ENCODE results near the gene ARL5C.

The ARL5C gene

DNA sequence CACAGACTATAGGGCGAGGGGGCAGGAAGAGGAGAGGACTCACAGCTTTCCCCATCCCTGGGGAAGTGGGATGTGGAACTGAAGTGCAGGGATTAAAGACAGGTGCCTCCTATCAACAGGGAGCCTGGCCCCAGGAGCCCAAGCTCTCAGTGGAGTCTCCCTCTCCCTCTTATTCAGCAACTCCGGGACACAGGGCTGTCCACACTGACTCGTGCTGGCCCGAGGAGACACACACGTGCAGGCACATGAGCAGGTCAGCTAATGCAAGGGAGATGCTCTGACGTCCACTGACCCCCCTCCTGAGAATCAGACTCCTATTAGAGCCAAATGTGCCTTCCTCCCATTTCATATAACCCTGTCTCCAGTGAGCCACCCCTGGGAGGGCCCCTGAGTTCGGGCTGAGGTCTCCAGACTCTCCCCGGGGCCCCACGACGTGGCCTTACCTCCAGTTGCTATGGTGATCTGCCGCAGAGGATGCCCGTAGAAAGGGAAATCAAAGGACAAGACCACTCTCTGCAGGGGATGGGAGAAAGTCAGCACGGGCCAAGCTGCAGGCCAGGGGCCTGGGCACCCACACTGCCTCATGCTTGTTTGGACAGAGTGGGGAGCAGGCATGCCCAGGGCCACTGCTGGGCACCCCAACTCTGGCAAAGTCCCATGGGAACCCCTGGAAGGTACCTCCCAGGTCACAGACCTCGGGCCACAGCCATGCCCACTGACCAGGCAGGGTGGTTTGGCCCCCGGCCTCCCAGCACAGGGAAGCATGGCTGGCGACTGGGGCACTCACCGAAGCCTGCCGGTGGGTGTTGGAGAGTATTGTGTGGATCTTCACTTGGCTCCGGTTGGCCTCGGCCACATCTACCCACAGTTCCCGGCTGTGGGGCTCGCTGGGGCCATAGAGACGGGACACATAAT is 57.2 kb downstream of the ARL5C start:
- no peak for DNase-seq (ENCODE audit: low read depth in 2 of 2, low spot score in 1 of 2)

DNA sequence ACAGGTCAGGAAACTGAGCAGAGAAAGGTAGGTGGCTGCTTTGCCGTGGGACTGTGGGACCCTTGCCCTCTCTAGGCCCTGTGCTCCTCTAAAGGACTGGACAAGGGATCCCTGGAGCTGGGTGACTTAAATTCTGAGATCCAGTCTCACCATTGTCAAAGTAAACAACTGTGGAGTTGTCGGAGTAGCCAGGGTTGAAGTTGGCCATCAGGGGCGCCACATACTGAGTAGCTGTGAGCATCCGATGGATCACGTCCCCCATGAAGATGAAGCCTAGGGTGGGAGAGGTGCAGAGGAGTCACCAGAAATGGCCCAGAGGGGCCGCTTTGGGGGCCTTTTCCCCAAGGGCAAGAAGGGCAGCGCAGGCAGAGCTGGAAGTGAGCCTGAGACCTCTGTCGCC is 58.0 kb downstream of the ARL5C start:
- DNase-seq (ENCODE audit: low read depth in 2 of 2, low spot score in 1 of 2) = no peak

DNA sequence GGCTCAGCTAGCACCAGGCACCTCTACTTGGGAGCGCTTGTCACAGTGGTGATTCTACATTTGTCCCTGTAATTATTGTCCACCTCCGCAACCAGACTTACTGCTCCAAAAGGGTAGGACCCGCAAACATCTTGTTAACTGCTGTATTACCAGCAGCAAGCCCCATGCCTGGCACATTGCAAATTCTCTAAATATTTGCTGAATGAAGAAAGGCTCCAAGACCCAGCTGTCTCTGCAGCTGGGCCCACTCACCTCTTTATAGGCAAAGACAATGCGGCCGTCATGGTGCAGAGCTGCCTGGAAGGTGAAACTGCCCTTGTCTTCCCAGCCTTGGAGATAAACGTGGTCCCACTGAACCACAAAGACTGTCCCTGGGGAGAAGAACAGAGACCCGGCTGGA is 58.8 kb downstream of the ARL5C start:
- no peak for DNase-seq (ENCODE audit: low read depth in 2 of 2, low spot score in 1 of 2)
